ENCODE results near the gene EPB41L4B.

Gene EPB41L4B

GRCh38 chr9:109244179-109245132 is 76.4 kb downstream of the EPB41L4B start:
- Histone ChIP-seq H3K9ac (ENCODE audit: low read length) (no peak overlapping the region), H3K27me3 (ENCODE audit: control insufficient read depth, insufficient read depth, low read length) (no peaks in the 10 kb centered on the region), H3K4me1 (ENCODE audit: control insufficient read depth, insufficient read depth, low read length) (no peaks in the 10 kb centered on the region), H3K36me3 (ENCODE audit: control insufficient read depth, insufficient read depth, low read length) (no peaks in the 10 kb centered on the region), H3K27ac (ENCODE audit: low read depth, low read length) (no peak overlapping the region), H3K4me3 (ENCODE audit: low read length) (no peak overlapping the region)

- Histone ChIP-seq H3K36me3 (ENCODE audit: control insufficient read depth, insufficient read depth, low read length) (no peaks in the 10 kb centered on the region), H3K9ac (ENCODE audit: low read length) (no peak overlapping the region), H3K27me3 (ENCODE audit: control insufficient read depth, insufficient read depth, low read length) (no peaks in the 10 kb centered on the region), H3K4me1 (ENCODE audit: control insufficient read depth, insufficient read depth, low read length) (no peaks in the 10 kb centered on the region), H3K4me3 (ENCODE audit: low read length) (no peak overlapping the region), H3K27ac (ENCODE audit: low read depth, low read length) (no peak overlapping the region)
These were observed 78.1 kb downstream of the EPB41L4B start for GRCh38 chr9:109242741-109243140.

DNA sequence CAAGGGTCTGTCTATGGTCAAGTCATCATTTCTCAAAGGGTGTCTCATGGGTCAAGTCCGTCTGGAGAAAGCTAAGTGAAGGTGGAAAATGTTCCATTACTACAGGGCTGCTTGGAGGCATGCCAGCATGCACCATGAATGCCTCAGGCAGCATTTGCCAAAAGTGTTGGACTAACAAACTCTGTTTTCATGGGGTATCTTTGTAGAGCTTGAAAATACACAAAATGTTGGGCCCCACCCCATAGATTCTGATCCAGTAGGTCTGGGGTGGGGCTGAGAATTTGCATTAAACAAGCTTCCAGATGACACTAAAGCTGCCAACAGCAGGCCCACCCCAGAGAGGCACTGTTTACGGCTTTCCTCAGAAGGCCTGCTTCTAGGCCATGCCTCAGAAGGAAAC is 78.8 kb downstream of the EPB41L4B start:
- Histone ChIP-seq H3K36me3 (ENCODE audit: control insufficient read depth, insufficient read depth, low read length) (no peaks in the 10 kb centered on the region), H3K4me3 (ENCODE audit: low read length) (no peak overlapping the region), H3K27ac (ENCODE audit: low read depth, low read length) (no peak overlapping the region), H3K4me1 (ENCODE audit: control insufficient read depth, insufficient read depth, low read length) (no peaks in the 10 kb centered on the region), H3K27me3 (ENCODE audit: control insufficient read depth, insufficient read depth, low read length) (no peaks in the 10 kb centered on the region), H3K9ac (ENCODE audit: low read length) (no peak overlapping the region)

DNA sequence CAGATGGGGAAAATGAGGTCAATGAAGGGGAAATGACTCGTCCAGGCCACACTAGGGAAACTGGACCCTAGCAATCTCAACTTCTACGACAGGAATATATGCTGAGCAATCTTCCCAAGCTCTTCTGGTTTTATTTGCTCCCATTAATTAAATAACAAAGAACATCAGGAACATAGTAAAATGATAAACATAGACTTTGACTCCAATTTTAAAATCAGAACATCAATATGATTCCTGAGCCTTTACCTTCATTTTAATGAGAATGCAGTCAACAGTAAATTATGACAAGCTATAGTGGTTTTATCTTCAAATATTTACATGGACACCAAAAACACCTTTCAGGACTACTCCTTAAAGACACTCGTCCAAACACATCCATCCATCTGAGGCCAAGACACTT is 79.7 kb downstream of the EPB41L4B start:
- Histone ChIP-seq H3K4me1 (ENCODE audit: control insufficient read depth, insufficient read depth, low read length) (no peaks in the 10 kb centered on the region), H3K36me3 (ENCODE audit: control insufficient read depth, insufficient read depth, low read length) (no peaks in the 10 kb centered on the region), H3K9ac (ENCODE audit: low read length) (no peak overlapping the region), H3K27me3 (ENCODE audit: control insufficient read depth, insufficient read depth, low read length) (no peaks in the 10 kb centered on the region), H3K27ac (ENCODE audit: low read depth, low read length) (no peak overlapping the region), H3K4me3 (ENCODE audit: low read length) (no peak overlapping the region)

- no peak overlapping the region for H3K9ac ChIP-seq (ENCODE audit: low read length)
- no peak overlapping the region for H3K27ac ChIP-seq (ENCODE audit: low read depth, low read length)
- H3K4me1 ChIP-seq (ENCODE audit: control insufficient read depth, insufficient read depth, low read length): no peaks in the 10 kb centered on the region
- no peak overlapping the region for H3K4me3 ChIP-seq (ENCODE audit: low read length)
- no peaks in the 10 kb centered on the region for H3K36me3 ChIP-seq (ENCODE audit: control insufficient read depth, insufficient read depth, low read length)
- H3K27me3 ChIP-seq (ENCODE audit: control insufficient read depth, insufficient read depth, low read length): no peaks in the 10 kb centered on the region
These were observed 81.6 kb downstream of the EPB41L4B start for GRCh38 chr9:109239240-109239639.

- Histone ChIP-seq H3K9ac (ENCODE audit: low read length) (no peak overlapping the region), H3K27ac (ENCODE audit: low read depth, low read length) (no peak overlapping the region), H3K4me3 (ENCODE audit: low read length) (no peak overlapping the region), H3K27me3 (ENCODE audit: control insufficient read depth, insufficient read depth, low read length) (no peaks in the 10 kb centered on the region), H3K36me3 (ENCODE audit: control insufficient read depth, insufficient read depth, low read length) (no peaks in the 10 kb centered on the region), H3K4me1 (ENCODE audit: control insufficient read depth, insufficient read depth, low read length) (no peaks in the 10 kb centered on the region)
These were observed 82.2 kb downstream of the EPB41L4B start for GRCh38 chr9:109238655-109239054.

- no peaks in the 10 kb centered on the region for H3K4me1 ChIP-seq (ENCODE audit: control insufficient read depth, insufficient read depth, low read length)
- no peak overlapping the region for H3K4me3 ChIP-seq (ENCODE audit: low read length)
- H3K27ac ChIP-seq (ENCODE audit: low read depth, low read length): no peak overlapping the region
- H3K36me3 ChIP-seq (ENCODE audit: control insufficient read depth, insufficient read depth, low read length): no peaks in the 10 kb centered on the region
- no peaks in the 10 kb centered on the region for H3K27me3 ChIP-seq (ENCODE audit: control insufficient read depth, insufficient read depth, low read length)
- H3K9ac ChIP-seq (ENCODE audit: low read length): no peak overlapping the region
These were observed 82.7 kb downstream of the EPB41L4B start for GRCh38 chr9:109238125-109238524.

GRCh38 chr9:109232449-109233237 is 88.2 kb downstream of the EPB41L4B start:
- Histone ChIP-seq H3K27ac (ENCODE audit: low read depth, low read length) (no peak overlapping the region), H3K36me3 (ENCODE audit: control insufficient read depth, insufficient read depth, low read length) (no peaks in the 10 kb centered on the region), H3K9ac (ENCODE audit: low read length) (no peak overlapping the region), H3K27me3 (ENCODE audit: control insufficient read depth, insufficient read depth, low read length) (no peaks in the 10 kb centered on the region), H3K4me1 (ENCODE audit: control insufficient read depth, insufficient read depth, low read length) (no peaks in the 10 kb centered on the region), H3K4me3 (ENCODE audit: low read length) (no peak overlapping the region)

- no peaks in the 10 kb centered on the region for H3K36me3 ChIP-seq (ENCODE audit: control insufficient read depth, insufficient read depth, low read length)
- no peak overlapping the region for H3K9ac ChIP-seq (ENCODE audit: low read length)
- no peak overlapping the region for H3K27ac ChIP-seq (ENCODE audit: low read depth, low read length)
- no peak overlapping the region for H3K4me3 ChIP-seq (ENCODE audit: low read length)
- H3K27me3 ChIP-seq (ENCODE audit: control insufficient read depth, insufficient read depth, low read length): no peaks in the 10 kb centered on the region
- no peaks in the 10 kb centered on the region for H3K4me1 ChIP-seq (ENCODE audit: control insufficient read depth, insufficient read depth, low read length)
These were observed 89.3 kb downstream of the EPB41L4B start for GRCh38 chr9:109231593-109231992.

DNA sequence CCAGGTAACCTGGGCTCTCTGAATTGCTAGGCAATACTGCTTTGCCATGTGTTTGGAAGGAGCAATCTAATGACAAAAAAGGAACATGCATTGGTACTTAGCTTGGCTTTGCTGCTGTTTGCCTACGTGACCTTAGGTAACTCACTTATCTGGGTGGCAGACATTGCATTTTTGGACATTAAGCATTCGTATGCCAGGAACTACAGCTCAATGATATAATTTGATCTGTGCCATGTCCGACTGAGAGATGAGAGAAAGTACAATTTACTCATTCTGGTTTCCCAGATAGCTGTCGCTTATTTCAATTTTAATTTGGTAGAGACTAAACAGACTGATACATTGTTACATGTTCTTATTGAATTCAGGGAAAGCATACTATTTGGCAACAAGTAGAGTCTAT is 90.6 kb downstream of the EPB41L4B start:
- Histone ChIP-seq H3K27me3 (ENCODE audit: control insufficient read depth, insufficient read depth, low read length) (no peaks in the 10 kb centered on the region), H3K9ac (ENCODE audit: low read length) (no peak overlapping the region), H3K36me3 (ENCODE audit: control insufficient read depth, insufficient read depth, low read length) (no peaks in the 10 kb centered on the region), H3K27ac (ENCODE audit: low read depth, low read length) (no peak overlapping the region), H3K4me3 (ENCODE audit: low read length) (no peak overlapping the region), H3K4me1 (ENCODE audit: control insufficient read depth, insufficient read depth, low read length) (no peaks in the 10 kb centered on the region)

DNA sequence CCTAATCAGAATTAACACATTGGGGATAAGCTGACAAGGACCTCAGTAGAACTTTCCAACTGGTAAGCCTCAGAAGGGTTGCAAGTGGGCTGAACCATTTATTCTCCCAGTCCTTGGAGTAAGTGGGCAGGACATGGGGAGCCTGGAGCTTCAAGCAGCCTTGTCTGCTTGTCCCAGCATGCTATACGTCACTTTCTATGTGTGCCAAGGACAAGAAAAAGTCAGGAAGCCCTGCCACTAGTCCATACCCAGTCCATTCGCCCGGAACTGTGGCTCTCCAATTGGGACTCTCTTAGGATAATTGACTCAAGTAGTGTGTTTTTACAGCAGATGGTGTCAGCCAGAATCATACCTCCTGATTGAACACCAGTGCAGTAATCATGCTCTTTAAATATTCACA is 91.2 kb downstream of the EPB41L4B start:
- H3K36me3 ChIP-seq (ENCODE audit: control insufficient read depth, insufficient read depth, low read length): no peaks in the 10 kb centered on the region
- no peaks in the 10 kb centered on the region for H3K27me3 ChIP-seq (ENCODE audit: control insufficient read depth, insufficient read depth, low read length)
- H3K4me3 ChIP-seq (ENCODE audit: low read length): no peak overlapping the region
- no peak overlapping the region for H3K27ac ChIP-seq (ENCODE audit: low read depth, low read length)
- no peaks in the 10 kb centered on the region for H3K4me1 ChIP-seq (ENCODE audit: control insufficient read depth, insufficient read depth, low read length)
- no peak overlapping the region for H3K9ac ChIP-seq (ENCODE audit: low read length)

- no peak overlapping the region for H3K4me3 ChIP-seq (ENCODE audit: low read length)
- no peaks in the 10 kb centered on the region for H3K4me1 ChIP-seq (ENCODE audit: control insufficient read depth, insufficient read depth, low read length)
- H3K27me3 ChIP-seq (ENCODE audit: control insufficient read depth, insufficient read depth, low read length): no peaks in the 10 kb centered on the region
- no peak overlapping the region for H3K9ac ChIP-seq (ENCODE audit: low read length)
- H3K27ac ChIP-seq (ENCODE audit: low read depth, low read length): no peak overlapping the region
- no peaks in the 10 kb centered on the region for H3K36me3 ChIP-seq (ENCODE audit: control insufficient read depth, insufficient read depth, low read length)
These were observed 92.7 kb downstream of the EPB41L4B start for GRCh38 chr9:109228093-109228642.

All from rectal smooth muscle tissue (tissue), 1 donor.